Measurements from ENCODE around the gene GGACT.
"Not testable (repeated sequence)": the region's sequence is repeated elsewhere in the genome, so short reads cannot be mapped to it uniquely, and the experiment has no call there.

Gene GGACT

DNA sequence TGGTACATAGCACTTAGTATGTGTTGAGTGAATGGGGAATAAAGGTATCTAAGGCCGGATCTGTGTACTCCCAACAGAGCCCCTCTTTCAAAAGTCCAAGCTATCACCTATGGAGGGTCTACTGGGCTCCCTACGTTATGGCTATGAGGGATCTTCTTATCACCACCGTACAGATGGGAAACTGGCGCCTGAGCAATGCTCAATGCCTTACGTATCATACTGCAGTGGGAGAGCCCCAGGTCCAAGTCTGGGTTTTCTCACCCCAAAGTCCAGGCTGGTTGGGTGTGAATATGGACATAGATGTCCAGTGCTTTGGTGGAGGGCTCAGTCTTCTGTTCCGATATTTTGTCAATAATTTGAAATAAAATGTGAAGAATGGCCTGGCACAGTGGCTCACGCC lies 13.1 kb upstream of the GGACT start:
- DNase-seq (ENCODE audit: low read depth in 2 of 2), result no peak

GRCh38 chr13:100600915-100601314 lies 12.3 kb upstream of the GGACT start:
- no peak for DNase-seq (ENCODE audit: low read depth in 2 of 2)

DNA sequence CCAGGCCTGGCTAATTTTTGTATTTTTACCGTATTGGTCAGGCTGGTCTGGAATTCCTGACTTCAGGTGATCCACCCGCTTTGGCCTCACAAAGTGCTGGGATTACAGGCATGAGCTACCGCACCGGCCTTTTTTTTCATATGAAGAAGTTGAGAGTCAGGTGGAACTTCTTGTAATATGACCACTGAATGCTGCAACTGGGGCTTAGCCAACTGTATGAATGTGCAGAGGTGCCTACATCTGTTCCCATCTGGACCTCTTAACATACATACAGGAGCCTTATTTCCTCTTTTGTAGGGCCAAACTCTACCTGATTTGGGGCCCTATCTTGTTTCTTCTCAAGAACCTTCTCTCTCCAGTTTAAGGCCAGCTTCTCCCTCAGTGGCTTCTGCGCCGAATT lies 11.9 kb upstream of the GGACT start:
- DNase-seq (ENCODE audit: low read depth in 2 of 2), result no peak

DNA sequence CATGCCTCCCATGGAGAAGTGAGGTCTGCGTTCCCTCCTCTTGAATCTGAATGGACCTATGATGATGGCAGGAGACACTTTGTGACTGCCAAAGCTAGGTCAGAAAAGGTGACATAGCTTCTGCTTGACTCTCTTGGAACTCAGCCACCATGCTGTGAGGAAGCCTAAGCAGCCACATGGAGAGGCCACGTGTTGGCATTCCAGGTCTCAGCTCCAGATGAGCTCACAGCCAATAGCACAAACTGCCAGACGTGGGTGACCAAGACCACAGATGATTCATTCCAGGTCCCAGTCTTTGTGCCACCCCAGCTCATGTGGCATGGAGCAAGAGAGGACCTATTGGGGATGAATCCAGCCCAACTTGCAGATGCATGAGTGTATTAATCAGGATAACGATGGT lies 8.7 kb upstream of the GGACT start:
- DNase-seq (ENCODE audit: low read depth in 2 of 2), result no peak

DNA sequence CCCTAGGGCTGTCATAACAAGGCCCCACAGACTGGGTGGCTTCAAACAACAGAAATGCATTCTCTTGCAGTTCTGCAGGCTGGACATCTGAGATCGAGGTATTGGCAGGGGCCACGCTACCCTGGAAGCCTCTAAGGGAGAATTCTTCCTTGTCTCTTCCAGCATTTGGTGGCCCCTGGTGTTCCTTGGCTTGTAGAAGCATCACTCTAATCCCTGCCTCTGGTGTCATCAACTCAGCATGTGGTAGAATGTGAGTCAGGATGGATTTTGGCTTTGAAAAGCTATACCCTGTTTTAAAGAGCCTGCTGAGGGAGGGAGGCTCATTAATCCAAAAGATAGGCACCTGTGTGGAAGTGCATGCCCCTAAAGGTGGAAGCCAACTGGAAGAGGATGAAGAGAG lies 7.9 kb upstream of the GGACT start:
- DNase-seq (ENCODE audit: low read depth in 2 of 2), result no peak

- no peak for DNase-seq (ENCODE audit: low read depth in 2 of 2)
Measured at GRCh38 chr13:100594731-100595130, 6.1 kb upstream of the GGACT start.

DNA sequence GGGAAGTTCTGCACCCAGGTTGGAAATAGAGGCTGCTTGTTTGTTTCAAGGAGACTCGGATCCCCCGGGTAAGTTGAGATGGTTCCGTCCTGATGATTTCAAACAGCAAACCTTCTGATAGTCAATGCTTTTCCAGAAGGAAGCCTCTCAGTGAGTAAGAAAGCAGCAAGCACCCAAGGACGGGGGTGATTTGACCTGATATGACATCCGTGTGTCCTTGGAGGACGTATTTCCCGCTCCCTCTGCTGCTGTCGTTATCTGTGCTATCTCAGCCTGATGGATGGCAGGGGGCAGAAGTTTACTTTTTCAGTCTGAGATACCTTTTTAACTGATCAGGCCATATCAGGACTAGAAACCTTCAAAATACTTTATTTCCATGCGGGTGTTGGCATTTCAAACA lies 5.7 kb upstream of the GGACT start:
- DNase-seq (ENCODE audit: low read depth in 2 of 2), result no peak

DNA sequence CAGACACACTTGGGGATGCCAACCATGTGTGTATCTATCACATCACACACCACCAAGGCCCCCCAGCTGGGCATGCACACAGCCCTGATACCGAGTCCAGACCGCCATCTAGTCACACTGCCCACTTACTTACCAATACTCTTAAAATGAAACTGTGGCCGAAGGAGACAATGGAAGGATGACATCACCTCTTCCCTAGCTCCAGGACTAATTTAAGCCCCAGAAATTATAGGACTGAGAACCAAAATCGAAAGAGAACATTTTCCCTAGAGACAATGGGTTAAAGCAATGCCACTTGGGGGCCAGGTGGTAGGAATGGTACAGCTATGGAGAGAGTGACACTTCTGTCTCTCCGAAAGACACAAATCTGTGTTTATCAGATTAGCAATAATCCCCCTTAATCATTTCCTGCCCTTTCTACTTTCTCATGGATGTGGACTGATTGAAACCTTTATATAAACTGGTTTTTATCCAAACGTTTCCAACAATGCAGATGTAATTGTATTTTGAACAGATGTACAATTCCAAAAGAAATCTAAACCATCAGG lies 663 bp upstream of the GGACT start:
- no peak for DNase-seq (ENCODE audit: low read depth in 2 of 2)

DNA sequence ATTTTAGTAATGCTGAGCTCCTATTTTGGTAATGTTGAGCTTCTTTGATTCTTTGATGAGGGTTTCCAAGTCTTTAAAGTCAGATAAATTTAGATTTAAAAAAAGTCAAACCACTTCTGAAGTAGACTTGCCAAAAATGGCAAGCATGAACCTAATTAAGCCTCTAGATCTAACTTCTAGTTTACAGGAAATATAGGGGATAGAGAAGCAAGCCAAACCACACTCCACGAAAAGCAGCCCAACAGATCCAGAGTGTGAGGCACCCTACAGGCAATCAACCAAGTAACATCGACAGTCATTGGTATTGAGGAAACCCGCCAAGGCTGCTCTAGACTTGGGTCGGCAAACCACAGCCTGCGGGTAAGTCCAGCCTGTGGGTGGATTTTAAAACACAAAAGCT lies 3.7 kb downstream of the GGACT start:
- DNase-seq (ENCODE audit: low read depth in 2 of 2), result no peak

- no peak for DNase-seq (ENCODE audit: low read depth in 2 of 2)
Measured at GRCh38 chr13:100581504-100581903, 7.1 kb downstream of the GGACT start.

DNA sequence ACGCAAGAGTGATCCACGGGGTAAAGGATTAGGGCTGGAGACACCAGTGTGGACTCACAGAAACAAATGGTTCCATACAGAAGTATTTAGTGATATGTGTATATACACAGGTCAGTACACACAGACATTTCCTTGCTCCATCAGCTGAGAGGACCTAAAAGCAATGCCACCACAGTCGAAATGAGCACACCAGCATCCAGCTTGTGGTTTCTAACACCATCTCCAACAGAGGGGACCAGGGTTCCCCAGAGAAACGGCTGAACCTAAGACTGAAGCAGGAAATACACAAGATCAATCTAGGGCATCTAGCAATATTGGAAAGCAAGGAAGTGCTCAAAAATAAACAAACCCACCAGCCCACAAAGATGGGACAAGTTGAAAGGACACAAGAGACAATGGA lies 7.6 kb downstream of the GGACT start:
- DNase-seq (ENCODE audit: low read depth in 2 of 2), result no peak

- no peak for DNase-seq (ENCODE audit: low read depth in 2 of 2)
Measured at GRCh38 chr13:100580045-100580444, 8.5 kb downstream of the GGACT start.

- DNase-seq (ENCODE audit: low read depth in 2 of 2), result not testable (repeated sequence)
Measured at GRCh38 chr13:100577239-100577638, 11.3 kb downstream of the GGACT start.

DNA sequence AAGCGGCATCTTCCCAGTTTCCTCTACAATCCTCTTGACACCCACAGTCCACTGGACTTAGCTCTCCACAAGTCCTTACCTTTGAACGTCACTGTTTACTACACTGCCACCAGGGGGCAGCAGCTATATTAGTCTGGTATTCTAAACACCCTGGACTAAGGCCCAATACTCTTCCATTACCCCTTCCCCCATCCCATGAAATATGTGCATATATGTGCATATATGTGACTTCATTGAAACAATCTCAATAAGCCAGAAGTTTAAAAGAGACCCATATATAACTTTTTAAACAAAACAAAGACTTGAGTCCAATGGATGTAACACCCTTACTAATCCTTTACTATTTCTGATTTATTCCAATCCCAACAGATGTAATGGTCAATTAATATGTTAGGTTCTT lies 15.5 kb downstream of the GGACT start:
- DNase-seq (ENCODE audit: low read depth in 2 of 2), result peak; percentile 45 to 68

GRCh38 chr13:100566543-100566942 lies 22.0 kb downstream of the GGACT start:
- no peak for DNase-seq (ENCODE audit: low read depth in 2 of 2)

DNA sequence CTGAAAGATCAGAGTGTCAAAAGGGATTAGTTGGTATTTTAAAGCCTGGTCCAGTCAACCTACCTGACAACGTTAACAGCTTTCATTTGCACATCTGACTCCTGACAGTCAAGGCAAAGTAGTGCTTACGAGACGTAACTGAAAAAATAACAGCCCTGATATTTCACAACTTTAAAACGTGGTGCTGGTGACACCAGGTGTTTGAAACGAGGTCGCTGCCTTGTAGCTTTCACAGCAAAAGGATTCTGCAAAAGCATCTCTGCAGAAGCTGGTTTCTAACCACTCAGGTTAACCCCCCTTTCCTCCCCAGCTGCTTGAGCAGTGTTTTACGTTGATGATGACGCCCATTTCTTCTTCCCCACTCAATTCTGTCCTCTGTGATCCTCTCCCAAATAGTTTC lies 23.3 kb downstream of the GGACT start:
- no peak for DNase-seq (ENCODE audit: low read depth in 2 of 2)

- DNase-seq (ENCODE audit: low read depth in 2 of 2), result no peak
Measured at GRCh38 chr13:100564444-100565223, 24.0 kb downstream of the GGACT start.

DNA sequence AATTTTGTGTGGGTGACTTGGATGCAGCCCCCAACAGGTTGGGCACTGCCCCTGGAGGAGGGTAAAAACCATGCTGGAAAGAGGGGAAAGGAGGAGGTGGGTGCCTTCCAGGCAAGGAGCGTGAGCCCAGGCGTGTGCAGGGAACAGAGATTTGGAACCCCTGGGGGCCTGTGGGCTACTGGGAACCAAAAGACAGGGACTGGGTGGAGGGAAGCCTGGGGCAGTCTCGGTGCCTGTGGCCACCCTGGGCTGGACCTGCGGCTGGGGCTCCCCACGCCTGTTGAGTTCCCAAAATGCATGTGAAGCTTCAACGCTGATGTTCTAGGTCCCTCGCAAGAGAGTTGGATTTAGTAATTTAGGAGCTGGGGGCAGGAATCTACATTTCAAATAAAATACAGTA lies 24.8 kb downstream of the GGACT start:
- no peak for DNase-seq (ENCODE audit: low read depth in 2 of 2)

DNA sequence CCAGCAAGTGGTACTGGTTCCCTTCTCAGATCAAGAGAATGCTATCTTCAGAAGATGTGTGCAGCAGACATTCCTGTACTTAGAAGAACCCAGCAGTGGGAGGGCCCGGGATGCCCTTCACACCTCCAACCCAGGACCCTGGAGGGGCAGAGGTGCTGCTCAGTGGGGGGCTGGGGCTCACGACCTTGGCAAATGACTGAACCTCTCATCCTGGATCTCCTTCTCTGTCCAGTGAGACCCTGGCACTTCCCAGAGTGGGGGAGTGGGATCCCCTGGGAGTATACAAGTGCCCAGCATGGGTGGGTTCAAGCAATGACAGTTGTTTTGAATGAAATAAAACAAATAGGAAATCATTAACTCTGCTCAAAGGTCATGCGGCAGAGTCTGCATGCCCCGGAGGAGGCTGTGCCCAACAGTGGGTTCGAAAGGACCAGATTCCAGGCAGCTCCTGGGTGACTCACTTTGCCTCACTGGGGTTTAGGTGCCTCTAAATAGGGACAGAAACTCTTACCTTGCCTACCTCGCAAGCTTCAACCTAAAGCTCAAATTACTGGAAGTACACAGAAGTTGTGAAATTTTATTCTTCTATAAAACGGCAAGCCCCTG lies 26.9 kb downstream of the GGACT start:
- DNase-seq (ENCODE audit: low read depth in 2 of 2), result no peak

- DNase-seq (ENCODE audit: low read depth in 2 of 2), result no peak
Measured at GRCh38 chr13:100561158-100561499, 27.5 kb downstream of the GGACT start.

GRCh38 chr13:100560498-100561157 lies 28.0 kb downstream of the GGACT start:
- no peak for DNase-seq (ENCODE audit: low read depth in 2 of 2)

GRCh38 chr13:100559886-100560285 lies 28.7 kb downstream of the GGACT start:
- DNase-seq (ENCODE audit: low read depth in 2 of 2), result no peak

GRCh38 chr13:100552755-100553154 lies 35.8 kb downstream of the GGACT start:
- no peak for DNase-seq (ENCODE audit: low read depth in 2 of 2)

All from stimulated activated CD4-positive, alpha-beta T cell treated with anti-CD3 and anti-CD28 coated beads, Interleukin-15, amount 100 ng/mL, for 48 hours (primary cell).